ENCODE measurements around the gene NUMB.
"Not testable (repeated sequence)": the region's sequence is repeated elsewhere in the genome, so short reads cannot be mapped to it uniquely, and the experiment has no call there.

NUMB gene

DNA sequence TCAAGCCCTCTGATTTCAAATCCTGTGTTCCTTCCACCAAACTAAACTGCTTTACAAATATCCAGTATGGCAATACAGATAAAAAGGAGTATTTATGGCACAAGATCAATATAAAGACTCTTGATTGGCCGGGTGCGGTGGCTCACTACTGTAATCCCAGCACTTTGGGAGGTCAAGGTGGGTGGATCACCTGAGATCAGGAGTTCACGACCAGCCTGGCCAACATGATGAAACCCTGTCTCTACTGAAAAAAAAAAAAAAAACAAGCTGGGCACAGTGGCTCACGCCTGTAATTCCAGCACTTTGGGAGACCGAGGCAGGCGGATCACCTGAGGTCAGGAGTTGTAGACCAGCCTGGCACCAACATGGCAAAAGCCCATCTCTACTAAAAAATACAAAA, 35.3 kb downstream of the NUMB start:
- DNase-seq, result not testable (repeated sequence)

DNA sequence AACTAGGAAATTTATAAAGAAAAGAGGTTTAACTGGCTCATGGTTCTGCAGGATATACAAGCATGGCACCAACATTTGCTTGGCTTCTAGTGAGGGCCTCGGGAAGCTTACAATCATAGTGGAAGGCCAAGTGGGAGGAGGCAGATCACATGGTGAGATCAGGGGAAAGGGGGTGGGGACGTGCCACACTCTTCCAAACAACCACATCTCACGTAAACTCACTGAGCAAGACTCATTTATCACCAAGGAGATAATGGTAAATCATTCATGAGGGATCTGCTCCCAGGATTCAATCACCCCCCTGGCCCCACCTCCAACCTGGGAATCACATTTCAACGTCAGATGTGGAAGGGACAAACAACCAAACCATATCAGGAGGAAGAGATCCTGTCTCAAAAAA, 35.8 kb downstream of the NUMB start:
- no peak for DNase-seq

DNA sequence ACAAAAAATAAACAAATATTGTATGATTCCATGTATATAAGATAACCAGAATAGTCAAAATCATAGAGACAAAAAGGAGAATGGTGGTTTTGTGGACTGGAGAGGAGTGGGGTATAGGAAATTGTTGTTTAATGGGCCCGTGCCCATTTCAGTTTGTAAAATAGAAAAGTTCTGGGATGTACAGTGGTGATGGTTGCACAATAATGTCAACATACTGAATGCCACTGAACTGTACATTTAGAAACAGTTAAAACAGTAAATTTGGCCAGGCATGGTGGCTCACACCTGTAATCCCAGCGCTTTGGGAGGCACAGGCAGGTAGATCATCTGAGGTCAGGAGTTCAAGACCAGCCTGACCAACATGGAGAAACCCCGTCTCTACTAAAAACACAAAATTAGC, 40.1 kb downstream of the NUMB start:
- no peak for DNase-seq

DNA sequence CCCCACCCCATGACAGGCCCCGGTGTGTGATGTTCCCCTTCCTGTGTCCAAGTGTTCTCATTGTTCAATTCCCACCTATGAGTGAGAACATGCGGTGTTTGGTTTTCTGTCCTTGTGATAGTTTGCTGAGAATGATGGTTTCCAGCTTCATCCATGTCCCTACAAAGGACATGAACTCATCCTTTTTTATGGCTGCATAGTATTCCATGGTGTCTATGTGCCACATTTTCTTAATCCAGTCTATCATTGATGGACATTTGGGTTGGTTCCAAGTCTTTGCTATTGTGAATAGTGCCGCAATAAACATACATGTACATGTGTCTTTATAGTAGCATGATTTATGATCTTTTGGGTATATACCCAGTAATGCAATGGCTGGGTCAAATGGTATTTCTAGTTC, 52.1 kb downstream of the NUMB start:
- not testable (repeated sequence) for DNase-seq

DNA sequence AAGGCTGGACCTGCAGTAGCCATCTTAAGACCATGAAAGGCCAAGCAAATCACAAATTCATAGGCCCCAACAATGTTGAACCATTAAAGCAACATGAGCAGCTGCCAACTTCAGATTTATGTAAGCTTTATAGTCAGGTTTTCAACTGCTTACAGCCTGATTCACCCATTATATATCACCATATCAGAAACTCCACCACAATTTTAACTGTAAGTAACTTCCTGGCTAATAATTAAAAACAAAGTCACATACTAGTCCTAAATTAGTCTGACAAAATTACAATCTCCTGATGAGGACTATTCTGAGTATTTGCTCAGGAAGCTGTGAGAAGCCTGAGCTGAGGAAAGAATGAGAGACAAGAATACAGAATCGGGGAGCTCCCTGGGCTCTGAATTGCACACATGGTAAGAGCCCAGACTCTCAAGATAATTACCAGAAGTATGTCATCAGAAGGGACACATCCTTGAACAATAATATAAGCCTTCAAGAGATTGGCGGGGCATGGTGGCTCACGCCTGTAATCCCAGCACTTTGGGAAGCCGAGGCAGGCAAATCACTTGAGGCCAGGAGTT, 55.1 kb downstream of the NUMB start:
- DNase-seq, result no peak

DNA sequence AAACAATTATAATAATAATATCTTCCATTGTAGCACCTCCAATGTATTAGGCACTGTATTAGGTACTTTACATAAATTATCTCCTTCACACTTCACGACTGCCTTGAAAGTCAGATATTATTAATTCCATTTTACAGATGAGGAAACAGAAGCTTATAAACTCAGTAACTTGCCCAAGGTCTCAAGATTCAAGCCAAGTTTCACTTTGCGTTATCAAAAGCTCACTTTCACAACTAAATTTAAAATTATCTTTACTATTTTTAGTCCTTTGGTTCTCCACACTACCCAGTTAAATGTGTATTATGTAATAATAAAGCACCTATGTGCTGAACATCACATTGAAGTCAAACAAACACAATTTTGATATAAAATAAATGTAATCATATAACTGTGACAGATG, 55.8 kb downstream of the NUMB start:
- DNase-seq, result no peak

DNA sequence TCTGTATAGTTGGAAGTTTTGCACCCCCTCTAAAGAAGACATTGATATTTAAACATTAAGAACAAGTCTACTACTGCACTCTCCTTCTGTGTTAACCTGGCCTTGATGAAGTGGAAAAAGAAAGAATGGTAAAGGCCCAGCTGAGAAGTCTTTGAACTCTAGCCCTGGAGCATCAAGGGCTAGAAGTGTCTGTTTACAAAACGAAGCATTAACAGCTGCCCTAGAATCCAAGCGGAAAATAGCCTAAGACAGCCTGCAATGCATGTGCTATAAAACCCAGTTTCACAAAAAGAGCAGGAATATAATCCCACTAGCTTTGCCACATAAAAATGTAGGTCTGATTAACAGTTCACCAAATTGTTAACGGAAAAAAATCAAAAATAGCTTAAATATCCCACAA, 60.5 kb downstream of the NUMB start:
- no peak for DNase-seq

DNA sequence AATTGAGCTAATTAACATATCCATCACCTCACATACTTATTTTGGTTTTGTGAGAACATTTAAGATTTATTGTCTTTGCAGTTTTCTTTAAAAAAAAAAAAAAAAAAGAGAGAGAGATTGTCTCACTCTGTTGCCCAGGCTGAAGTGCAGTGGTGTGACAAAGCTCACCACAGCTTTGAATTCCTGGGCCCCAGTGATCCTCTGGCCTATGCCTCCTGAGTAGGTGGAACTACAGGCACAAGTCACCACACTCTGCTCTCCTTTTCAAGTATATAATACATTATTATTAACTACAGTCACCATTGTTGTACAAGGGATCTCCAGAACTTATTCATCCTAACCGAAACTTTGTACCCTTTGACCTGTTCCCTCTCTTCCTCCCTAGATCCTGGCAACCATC, 64.0 kb downstream of the NUMB start:
- no peak for DNase-seq

DNA sequence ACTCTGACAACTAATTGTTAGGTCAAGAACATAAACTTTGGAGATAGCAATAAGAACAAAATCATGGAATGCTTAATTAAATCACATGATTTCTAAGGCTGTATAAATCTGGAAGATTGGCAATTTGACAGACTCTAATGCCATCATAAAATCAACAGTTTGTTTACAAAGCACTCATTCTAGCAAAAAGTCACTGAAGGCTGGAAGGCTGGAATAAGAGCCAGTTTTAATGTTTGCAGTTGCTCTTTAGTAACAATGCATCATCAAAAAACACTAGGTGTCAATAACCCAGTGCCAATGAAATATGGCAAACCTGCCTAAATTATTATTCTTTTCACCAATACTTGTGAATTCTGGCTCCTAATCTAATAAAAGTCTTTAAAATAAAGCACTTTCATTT, 65.0 kb downstream of the NUMB start:
- no peak for DNase-seq

DNA sequence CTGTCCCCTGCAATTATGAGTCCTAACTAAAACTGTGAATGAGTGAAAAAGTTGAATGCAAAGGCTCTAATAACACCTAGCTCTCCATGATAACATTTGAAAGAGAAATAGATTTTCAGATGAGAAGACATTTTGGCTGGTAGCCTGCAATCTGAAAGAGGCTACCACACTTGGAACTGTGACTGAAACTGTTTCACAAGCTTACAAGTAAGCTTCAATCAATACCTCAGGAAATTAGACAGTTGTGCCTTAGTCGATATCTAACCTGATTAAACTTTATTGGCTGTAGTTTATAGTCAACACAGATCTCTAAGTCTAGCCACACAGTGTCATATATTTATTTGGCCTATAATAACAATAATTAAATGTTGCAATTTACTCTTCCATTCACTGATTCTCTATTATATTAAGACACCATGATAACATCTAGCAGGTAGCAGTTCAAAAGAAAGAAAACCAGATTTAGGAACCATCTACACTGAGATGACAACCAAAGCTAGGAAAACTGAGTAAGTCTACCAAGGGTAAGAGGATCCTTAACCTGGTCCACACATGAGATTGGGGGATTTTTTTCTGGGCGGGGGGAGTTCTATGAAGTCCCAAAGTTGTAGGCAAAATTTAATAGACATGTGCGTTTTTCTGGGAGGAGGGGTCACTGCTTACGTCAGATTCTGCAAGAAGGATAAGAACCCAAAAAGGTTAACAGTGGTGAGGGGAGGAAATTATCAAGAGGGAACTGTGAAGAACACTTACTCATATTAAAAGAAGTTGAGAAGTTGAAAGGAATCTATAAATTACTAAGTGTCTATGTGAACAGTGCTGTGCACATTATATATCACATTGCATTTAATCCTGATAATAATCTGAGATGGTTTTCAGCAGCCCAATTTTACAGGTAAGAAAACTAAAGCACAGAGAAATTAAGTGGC, 65.8 kb downstream of the NUMB start:
- DNase-seq, result no peak

DNA sequence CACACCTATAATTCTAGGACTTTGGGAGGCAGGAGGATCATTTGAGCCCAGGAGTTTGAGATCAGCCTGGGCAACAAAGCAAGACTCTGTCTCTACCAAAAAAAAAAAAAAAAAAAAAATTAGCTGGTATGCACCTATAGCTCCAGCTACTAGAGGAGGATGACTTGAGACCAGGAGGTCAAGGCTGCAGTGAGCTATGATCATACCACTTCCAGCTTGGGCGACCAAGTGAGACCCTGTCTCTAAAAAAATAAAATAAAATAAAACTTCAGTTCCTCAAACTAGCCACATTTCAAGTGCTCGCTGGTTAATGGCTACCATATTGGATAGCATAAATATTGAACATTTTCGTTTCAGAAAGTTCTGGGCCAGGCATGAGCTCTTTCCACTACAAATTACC, 70.5 kb downstream of the NUMB start:
- DNase-seq, result not testable (repeated sequence)

DNA sequence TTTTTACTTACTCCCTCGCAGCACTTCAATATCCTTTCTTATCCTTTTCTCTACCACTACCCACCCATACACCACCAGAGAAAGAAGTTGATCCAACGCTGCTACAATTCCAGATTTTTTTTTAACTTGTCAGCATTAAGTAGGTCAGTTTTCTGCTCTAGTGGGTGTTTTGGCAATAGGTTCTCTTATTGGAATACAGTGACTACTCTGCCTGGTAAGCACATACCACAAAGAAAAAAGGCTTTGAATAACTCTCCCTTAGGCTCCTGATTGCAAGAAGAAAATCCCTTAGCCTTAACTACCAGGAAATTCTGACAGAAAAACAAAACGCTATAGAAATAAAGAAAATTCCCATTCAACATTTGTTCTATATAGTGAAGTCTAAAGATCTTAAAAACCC, 72.0 kb downstream of the NUMB start:
- no peak for DNase-seq

DNA sequence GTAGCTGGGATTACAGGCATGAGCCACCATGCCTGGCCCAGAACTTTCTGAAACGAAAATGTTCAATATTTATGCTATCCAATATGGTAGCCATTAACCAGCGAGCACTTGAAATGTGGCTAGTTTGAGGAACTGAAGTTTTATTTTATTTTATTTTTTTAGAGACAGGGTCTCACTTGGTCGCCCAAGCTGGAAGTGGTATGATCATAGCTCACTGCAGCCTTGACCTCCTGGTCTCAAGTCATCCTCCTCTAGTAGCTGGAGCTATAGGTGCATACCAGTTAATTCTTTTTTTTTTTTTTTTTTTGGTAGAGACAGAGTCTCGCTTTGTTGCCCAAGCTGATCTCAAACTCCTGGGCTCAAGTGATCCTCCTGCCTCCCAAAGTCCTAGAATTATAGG, 73.3 kb downstream of the NUMB start:
- DNase-seq, result not testable (repeated sequence)

DNA sequence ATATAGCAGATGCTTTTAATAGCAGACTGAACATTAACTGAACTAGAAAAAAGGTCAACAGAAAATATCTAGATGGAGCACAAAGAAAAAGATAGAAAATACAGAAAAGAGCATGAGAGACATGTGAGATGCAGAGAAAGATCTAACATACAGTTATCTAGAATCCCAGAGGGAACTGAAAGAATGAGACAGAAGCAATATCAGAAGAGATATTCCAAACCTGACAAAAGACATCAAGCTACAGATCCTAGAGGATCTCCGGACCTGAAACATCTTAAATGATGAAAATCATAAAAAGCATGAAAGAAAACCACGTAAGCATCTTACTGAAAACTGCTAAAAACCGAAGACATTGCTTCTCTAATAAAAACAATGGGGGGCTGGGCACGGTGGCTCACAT, 75.0 kb downstream of the NUMB start:
- DNase-seq, result no peak

DNA sequence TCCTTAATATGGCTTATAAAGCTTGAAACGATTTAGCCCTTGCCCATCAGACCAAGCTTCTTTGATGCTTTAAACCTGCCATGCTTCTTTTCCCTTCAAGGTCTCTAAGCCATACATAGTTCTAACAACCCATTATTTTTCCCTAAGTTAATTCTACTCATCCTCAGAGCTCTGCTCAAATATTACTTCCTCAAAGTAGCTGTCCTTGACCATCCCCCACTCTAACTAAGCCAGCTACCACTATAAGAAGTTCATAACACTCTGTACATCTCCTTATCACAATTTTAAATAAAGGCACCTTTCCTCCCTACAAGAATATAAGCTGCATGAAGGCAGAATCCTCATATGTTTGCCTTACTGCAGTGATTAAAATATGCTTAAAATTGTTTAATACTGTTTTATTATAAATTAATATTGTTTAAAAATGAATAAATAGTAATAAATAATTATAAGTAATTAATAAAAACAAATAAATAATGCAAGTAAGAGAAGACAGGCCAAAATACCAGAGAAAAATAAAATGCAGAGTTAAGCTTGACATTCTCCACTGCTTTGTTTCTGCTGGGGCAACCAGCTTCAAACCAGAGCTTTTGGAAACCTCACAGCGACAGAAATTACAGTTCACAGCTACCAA, 76.8 kb downstream of the NUMB start:
- no peak for DNase-seq

DNA sequence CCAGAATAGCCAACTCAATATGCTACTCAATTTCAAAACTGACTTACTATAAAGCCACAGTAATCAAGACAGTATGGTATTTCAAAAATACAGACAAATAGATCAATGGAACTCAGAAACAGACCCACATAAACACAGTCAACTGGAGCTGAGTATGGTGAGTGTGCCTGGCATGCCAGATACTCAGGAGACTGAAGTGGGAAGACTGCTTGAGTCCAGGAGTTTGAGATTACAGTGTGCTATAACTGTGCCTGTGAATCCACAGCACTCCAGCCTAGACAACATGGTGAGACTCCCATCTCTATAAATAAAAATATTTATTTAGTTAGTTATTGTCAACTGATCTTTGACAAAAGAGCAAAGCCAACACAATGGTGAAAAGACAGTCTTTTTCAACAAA, 81.8 kb downstream of the NUMB start:
- no peak for DNase-seq

DNA sequence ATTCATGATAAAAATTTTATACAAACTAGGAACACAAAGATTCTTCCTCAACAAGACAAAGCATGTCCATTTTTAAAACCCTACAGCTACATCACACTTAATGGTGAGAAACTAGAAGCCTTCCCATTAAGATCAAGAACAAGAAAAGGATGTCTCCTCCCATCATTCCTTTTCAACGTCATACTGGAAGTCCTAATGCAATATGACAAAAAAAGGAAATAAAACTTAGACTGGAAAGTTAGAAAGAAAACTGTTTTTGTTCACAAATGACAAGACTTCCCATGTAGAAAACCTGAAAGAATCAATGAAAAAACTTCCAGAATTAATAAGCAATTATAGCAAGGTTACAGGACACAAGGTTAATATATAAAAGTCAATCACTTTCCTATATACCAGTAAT, 82.5 kb downstream of the NUMB start:
- no peak for DNase-seq

DNA sequence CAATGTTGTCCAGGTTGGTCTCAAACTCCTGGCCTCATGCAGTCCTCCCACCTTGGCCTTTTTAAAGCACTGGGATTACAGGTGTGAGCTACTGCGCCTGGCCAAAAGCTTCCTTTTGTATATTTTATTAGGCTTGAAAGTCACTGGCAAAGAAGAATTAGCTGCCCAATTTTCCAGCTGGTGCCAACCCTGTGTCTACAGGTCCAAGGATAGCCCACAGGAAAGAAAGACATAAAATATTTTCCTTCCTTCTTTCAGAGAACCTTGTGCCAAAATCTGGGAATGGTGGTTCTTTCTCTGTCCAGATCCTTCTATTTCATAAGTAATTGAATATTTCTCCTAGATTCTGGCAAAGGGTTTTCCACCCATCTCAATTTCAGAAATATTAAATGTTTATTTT, 84.1 kb downstream of the NUMB start:
- DNase-seq, result no peak

DNA sequence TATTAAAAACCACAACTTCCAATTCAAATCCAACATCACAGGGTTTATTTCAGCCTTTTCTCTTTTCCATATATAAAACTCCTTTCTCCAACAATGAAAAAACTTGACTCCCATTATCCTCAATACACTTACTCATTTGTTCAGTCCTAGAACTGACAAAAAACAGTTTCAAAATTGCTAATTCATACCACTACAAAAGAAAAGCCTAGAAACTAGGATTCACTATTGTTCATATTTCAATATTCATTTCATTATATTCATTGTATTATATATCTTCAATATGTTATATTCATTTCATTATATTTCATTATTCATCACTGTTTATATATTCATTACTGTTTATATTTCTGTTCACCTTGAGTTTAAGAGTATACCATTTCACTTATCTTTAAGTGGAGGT, 85.8 kb downstream of the NUMB start:
- no peak for DNase-seq

DNA sequence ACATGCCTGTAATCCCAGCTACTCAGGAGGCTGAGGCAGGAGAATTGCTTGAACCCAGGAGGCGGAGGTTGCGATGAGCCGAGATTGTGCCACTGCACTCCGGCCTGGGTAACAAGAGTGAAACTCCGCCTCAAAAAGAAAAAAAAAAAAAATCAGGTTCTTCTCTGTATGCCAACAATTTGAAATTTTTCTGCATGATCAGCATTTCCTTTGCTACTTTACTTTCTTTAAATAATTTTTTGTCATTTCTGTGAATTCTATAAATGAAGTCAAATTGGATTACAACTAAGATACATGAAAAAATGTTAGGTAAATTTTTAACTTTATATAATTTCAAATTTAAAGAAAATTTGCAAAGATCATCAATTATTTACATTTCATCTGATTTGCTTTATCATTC, 87.8 kb downstream of the NUMB start:
- DNase-seq, result no peak

DNA sequence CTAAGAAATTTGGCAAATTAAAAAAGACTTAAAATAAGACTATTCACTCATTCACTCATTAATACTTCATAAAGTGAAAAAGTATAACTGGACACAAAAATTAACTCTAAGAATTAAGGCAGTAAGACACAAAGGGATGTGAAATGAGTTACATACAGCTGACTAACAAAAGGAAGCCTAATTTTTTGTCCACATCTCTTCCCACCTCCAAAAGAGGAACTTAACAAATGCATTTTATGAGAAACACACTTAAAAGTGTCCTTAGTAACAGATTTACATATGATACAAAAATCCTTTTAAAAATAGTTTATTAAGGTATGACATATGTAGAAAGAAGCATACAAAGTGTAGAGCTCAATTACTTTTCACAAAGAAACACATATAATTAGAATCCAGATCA, 88.9 kb downstream of the NUMB start:
- DNase-seq, result no peak

DNA sequence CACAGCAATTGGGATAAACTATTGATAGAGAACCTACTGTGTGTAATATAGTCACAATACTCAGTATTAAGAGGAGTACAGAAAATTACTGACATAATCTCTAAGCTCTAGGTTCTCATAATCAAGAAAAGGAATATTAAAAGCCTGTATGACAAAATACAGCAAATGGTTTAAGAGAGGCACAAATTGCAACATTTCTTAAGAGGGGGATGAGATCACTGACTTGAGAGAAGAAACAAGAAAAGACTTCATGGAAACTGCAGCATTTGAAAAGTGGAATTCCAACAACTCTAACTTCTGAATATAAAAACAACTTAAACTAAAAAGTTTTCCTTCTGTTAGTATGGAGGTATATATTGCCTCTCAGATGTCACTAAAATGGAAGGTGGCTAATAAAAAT, 89.7 kb downstream of the NUMB start:
- no peak for DNase-seq

DNA sequence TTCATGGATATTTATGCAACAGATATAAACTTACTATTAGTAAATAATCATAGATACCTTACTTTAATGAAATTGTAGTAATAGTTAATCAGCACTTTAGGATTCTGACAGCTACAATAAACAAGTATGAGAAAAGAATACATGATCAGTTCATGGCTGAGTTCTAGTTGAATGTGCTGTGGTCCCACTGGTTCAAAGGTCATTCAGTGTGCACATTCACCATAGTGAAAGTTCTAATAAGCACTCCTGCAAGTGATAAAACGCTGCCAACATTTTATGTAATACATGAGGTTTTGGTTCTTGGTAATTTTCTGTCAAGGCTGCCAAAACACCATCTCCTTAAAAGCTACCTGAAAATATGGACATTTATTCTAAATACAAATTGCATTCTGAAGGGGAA, 92.6 kb downstream of the NUMB start:
- DNase-seq, result no peak

Measured in hypothalamus (tissue), 51 donors.